ENCODE measurements around the gene GRHL1.

Gene GRHL1

GRCh38 chr2:9974343-9974742, 22.9 kb downstream of the GRHL1 start:
- no peak for DNase-seq

- DNase-seq = no peak
These were observed 23.8 kb downstream of the GRHL1 start for GRCh38 chr2:9975328-9975727.

- peak; percentile 83 to 90 for DNase-seq
These were observed 24.4 kb downstream of the GRHL1 start for GRCh38 chr2:9975805-9976447.

GRCh38 chr2:9979977-9980376, 28.5 kb downstream of the GRHL1 start:
- DNase-seq = no peak

GRCh38 chr2:9980520-9980919, 29.0 kb downstream of the GRHL1 start:
- DNase-seq = no peak

GRCh38 chr2:9981655-9982054, 30.2 kb downstream of the GRHL1 start:
- no peak for DNase-seq

- DNase-seq = no peak
These were observed 30.8 kb downstream of the GRHL1 start for GRCh38 chr2:9982248-9982647.

- no peak for DNase-seq
These were observed 31.4 kb downstream of the GRHL1 start for GRCh38 chr2:9982891-9983290.

GRCh38 chr2:9983401-9984216, 32.1 kb downstream of the GRHL1 start:
- no peak for DNase-seq

- peak in 1 of 2 experiments; percentile 13 for DNase-seq
These were observed 32.8 kb downstream of the GRHL1 start for GRCh38 chr2:9984217-9984739.

- DNase-seq = no peak
These were observed 33.5 kb downstream of the GRHL1 start for GRCh38 chr2:9984871-9985480.

GRCh38 chr2:9985531-9986328, 34.2 kb downstream of the GRHL1 start:
- DNase-seq = no peak

- no peak for DNase-seq
These were observed 36.8 kb downstream of the GRHL1 start for GRCh38 chr2:9988320-9988719.

- DNase-seq = no peak
These were observed 39.2 kb downstream of the GRHL1 start for GRCh38 chr2:9990736-9991135.

GRCh38 chr2:9991221-9991620, 39.7 kb downstream of the GRHL1 start:
- no peak for DNase-seq

- DNase-seq = no peak
These were observed 40.4 kb downstream of the GRHL1 start for GRCh38 chr2:9991829-9992273.

- no peak for DNase-seq
These were observed 41.1 kb downstream of the GRHL1 start for GRCh38 chr2:9992427-9993187.

- no peak for DNase-seq
These were observed 42.1 kb downstream of the GRHL1 start for GRCh38 chr2:9993488-9994165.

GRCh38 chr2:9994462-9994861, 43.0 kb downstream of the GRHL1 start:
- no peak for DNase-seq

GRCh38 chr2:9995059-9995458, 43.6 kb downstream of the GRHL1 start:
- DNase-seq = no peak

- DNase-seq = no peak
These were observed 44.8 kb downstream of the GRHL1 start for GRCh38 chr2:9996321-9996720.

Measured in SW 1271 (cell line).